K562 (cell line): ENCODE results near the gene N4BP2L1.

Experiments
- CAMTA2 ChIP-seq: fragments of 250-450 bp; sonication (Bioruptor Pico); conservative IDR thresholded peaks from 2 replicates; pipeline ENCODE4 v1.5.1; 2022
- CBX3 ChIP-seq, 2 experiments: IDR thresholded peaks; 1 replicate in 1 of 2; 2 replicates in 1 of 2; pipeline ENCODE4 v1.6.1; 2012; ENCODE audit warnings: inconsistent platforms in 2 of 2, low read length in 2 of 2, borderline replicate concordance in 1 of 2, control low read depth in 1 of 2
- CTCF ChIP-seq, 3 experiments: IDR thresholded peaks in 2 of 3; conservative IDR thresholded peaks in 1 of 3; 2 replicates each; pipeline ENCODE4 v1.5.1; 2011 to 2012; ENCODE audit warnings: low read length in 3 of 3, mild to moderate bottlenecking in 3 of 3, control low read depth in 2 of 3, improper control_type of control experiment in 1 of 3, inconsistent platforms in 1 of 3, low read depth in 1 of 3, mixed read lengths in 1 of 3, moderate library complexity in 1 of 3; ENCODE audit not compliant: insufficient read depth in 2 of 3
- ELF1 ChIP-seq: fragments of 200-800 bp; sonication (Bioruptor generic); IDR thresholded peaks from 2 replicates; pipeline ENCODE4 v1.6.1; 2016; ENCODE audit warnings: missing genetic modification characterization, missing compliant biosample characterization
- ZBTB49 ChIP-seq: sonication (generic); formaldehyde crosslinking; IDR thresholded peaks from 2 replicates; pipeline ENCODE4 v1.8.0; 2022; ENCODE audit warnings: missing genetic modification reagents, mild to moderate bottlenecking, borderline replicate concordance
- ZNF165 ChIP-seq: fragments of 250-450 bp; sonication (Bioruptor Pico); IDR thresholded peaks from 2 replicates; pipeline ENCODE4 v1.4.0; 2020; ENCODE audit warnings: borderline replicate concordance

DNA sequence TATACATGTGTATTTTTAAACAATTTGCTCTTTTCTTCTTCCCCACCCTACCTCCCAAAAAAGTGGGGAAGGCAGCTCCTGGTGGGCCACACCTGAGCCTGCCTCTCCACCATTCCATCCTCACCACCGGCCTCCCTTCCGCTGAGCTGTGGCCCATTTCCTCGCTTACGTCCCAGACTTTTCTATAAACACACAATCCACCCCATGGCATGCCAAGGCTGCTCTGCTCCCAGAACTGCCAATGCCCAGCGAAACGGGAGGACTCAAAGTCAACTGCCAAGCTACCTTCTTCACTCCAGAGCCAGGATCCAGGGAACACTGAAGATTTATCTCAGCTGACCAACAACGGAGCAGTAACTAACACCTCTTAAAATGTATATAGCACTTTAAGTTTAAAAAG is 2.8 kb downstream of the N4BP2L1 start:
- TF ChIP-seq ZNF165 (CRISPR knock-in tag) (no peak), ZBTB49 (no peak), CAMTA2 (CRISPR knock-in tag) (no peak), CTCF (IDR thresholded peaks at IDR 0.05 in 2 of 3, conservative IDR thresholded peaks at IDR 0.05 in 1 of 3; ENCODE audit: insufficient read depth in 2 of 3, low read depth in 1 of 3, low read length in 3 of 3) (no peak), ELF1 (tag) (no peak), CBX3 (IDR thresholded peaks at IDR 0.05; ENCODE audit: borderline replicate concordance in 1 of 2, low read length in 2 of 2) (no peak)
